HEK293 (cell line): ENCODE measurements around the gene MSS51.

Experiments used
- CTCF ChIP-seq: fragments of 450-650 bp; formaldehyde crosslinking; IDR thresholded peaks from 2 replicates; pipeline ENCODE4 v1.5.1; 2016; ENCODE audit warnings: missing biosample characterization, missing genetic modification characterization
- GLIS1 ChIP-seq: fragments of 450-650 bp; formaldehyde crosslinking; IDR thresholded peaks from 2 replicates; pipeline ENCODE4 v1.5.1; 2016; ENCODE audit warnings: missing biosample characterization, missing genetic modification characterization
- PRDM4 ChIP-seq: fragments of 450-650 bp; formaldehyde crosslinking; IDR thresholded peaks from 2 replicates; pipeline ENCODE4 v1.5.1; 2017; ENCODE audit warnings: missing biosample characterization, missing genetic modification characterization
- RBAK ChIP-seq: fragments of 450-650 bp; formaldehyde crosslinking; IDR thresholded peaks from 2 replicates; pipeline ENCODE4 v1.5.1; 2016; ENCODE audit warnings: missing biosample characterization, missing genetic modification characterization
- SCRT1 ChIP-seq: fragments of 450-650 bp; formaldehyde crosslinking; IDR thresholded peaks from 2 replicates; pipeline ENCODE4 v1.5.1; 2016; ENCODE audit warnings: missing biosample characterization, missing genetic modification characterization, borderline replicate concordance
- YY1 ChIP-seq: fragments of 450-650 bp; formaldehyde crosslinking; IDR thresholded peaks from 2 replicates; pipeline ENCODE4 v1.5.1; 2018; ENCODE audit warnings: missing biosample characterization, missing genetic modification characterization
- ZBTB8A ChIP-seq: fragments of 450-650 bp; formaldehyde crosslinking; IDR thresholded peaks from 2 replicates; pipeline ENCODE4 v1.5.1; 2016; ENCODE audit warnings: missing biosample characterization, missing genetic modification characterization
- ZNF350 ChIP-seq: fragments of 450-650 bp; formaldehyde crosslinking; IDR thresholded peaks from 2 replicates; pipeline ENCODE4 v1.5.0; 2017; ENCODE audit warnings: missing biosample characterization, mild to moderate bottlenecking, missing genetic modification characterization
- ZNF747 ChIP-seq: fragments of 450-650 bp; formaldehyde crosslinking; IDR thresholded peaks from 2 replicates; pipeline ENCODE4 v1.5.1; 2016; ENCODE audit warnings: missing biosample characterization, missing genetic modification characterization

- TF ChIP-seq YY1 (no peak), GLIS1 (tag by site-specific recombination) (no peak), ZBTB8A (tag by site-specific recombination) (no peak), CTCF (tag by site-specific recombination) (no peak), PRDM4 (tag by site-specific recombination) (no peak), ZNF350 (no peak), ZNF747 (tag by site-specific recombination) (no peak), SCRT1 (no peak), RBAK (tag by site-specific recombination) (no peak)
Observed at GRCh38 chr10:73408061-73408460, 25.3 kb downstream of the MSS51 start.
